Measurements from ENCODE around the gene PTTG1IP.
"Not testable (repeated sequence)": the region's sequence is repeated elsewhere in the genome, so short reads cannot be mapped to it uniquely, and the experiment has no call there.

PTTG1IP gene, protein sequence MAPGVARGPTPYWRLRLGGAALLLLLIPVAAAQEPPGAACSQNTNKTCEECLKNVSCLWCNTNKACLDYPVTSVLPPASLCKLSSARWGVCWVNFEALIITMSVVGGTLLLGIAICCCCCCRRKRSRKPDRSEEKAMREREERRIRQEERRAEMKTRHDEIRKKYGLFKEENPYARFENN

DNA sequence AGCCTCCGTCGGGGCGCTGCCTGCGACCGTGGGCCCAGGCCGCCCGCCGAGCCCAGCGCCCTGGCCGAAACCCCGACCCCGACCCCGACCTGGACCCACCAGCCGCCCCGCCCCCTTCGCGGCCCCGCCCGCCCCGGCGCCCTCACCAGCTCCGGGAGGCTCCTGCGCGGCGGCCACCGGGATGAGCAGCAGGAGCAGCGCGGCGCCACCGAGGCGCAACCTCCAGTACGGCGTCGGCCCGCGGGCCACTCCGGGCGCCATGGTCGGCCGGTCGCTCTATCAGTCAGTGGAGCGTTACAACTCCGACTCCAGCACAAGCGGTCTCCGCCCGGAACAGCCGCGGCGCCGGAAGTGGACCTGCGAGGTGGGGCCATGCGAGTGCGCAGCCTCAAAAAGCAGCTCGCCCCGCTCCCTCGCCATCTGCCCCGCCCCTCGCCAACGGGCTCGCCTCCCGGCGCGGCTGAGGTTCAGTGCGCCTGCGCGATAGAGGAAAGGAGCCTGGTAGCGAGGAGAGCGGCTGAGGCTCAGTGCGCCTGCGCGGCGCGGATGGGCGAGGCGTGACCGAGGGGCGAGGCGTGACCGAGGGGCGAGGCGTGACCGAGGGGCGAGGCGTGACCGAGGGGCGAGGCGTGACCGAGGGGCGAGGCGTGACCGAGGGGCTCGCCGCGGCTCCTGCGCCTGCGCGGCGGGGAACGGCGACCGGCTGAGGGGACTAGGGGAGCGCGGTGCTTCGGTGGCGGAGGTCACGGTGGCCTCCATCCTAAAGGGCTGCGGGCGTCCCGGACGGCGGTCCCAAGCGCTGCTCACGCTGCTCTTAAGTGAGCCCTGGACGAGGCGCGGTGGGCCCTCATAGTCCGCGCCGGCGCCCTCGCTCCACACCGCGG is at the start of gene PTTG1IP:
TSS of gene PTTG1IP (minus strand) at position 335 of the 884 bp plus-strand sequence. CDS start at position 261, 74 bp downstream.
- DNase-seq (ENCODE audit: low read depth in 2 of 3, low spot score in 1 of 3), result peak; percentile 97 to 99 (median 98)

DNA sequence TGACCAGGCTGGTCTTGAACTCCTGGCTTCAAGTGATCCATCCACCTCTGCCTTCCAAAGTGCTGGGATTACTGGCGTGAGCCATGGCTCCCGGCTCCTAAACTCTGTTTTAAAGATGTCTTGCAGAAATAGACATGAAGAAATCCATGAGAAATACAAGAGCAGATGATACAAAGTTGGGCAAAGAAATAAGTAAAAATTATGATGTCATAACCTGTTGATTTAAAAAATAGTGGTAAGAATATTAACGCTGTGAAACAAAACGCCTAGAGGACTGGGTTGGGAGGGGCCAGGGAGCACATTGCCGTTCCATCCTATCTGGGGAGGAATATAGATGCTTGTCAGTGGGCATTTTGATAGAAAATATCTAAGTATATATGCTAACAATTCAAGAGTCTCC is 48.4 kb upstream of the PTTG1IP start:
- no peak for DNase-seq (ENCODE audit: low read depth in 2 of 3, low spot score in 1 of 3)

DNA sequence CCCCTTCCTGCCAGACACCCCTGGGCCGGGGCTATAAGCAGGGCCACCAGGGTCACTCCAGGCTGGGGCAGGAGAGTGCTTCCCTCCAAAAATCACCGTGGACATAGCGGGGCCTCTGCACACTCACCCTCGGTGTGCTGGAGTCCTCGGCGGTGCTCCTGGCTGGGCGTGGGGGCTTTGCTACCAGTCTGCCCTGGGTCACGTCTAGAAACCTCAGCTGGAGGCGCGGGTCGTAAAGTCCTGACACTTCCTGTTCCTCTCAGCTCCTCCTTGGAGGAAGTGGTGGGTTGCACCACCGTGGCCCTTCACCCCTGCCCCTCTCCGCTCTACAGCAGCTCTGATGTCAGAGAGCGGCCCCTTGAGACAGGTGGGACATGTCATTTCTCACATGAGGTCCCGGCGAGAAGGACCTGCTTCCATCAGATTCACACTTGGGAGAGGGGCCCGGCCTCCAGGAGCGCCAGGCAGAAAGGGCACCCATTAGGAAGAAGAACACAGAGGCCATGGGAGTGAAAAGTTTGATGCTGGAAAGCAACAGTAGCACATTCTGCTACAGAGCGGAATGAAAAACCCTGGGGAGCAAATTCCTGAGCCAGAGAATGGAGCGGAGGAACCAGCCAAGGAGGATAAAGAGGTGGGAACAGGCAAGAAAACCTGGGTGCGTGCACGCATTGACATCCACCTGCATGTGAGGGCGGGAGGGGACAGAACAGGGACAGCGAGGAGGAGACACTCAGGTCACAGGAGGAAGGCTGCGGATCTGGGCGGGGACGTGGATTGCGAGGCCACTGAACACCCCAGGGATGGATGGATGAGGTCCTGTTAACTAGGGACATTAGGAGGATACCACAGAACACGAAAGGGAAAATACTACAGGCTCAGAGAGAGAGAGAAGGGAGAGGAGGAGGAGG is 47.5 kb upstream of the PTTG1IP start, which contains the start of gene ITGB2:
TSS of gene ITGB2 (minus strand) at position 206 of the 911 bp plus-strand sequence. CDS start 10,117 bp downstream, outside the sequence.
- peak in 2 of 3 donors; percentile 45 to 57 for DNase-seq (ENCODE audit: low read depth in 2 of 3, low spot score in 1 of 3)

- no peak for DNase-seq (ENCODE audit: low read depth in 2 of 3, low spot score in 1 of 3)
These were observed 46.6 kb upstream of the PTTG1IP start for GRCh38 chr21:44919913-44920693.

DNA sequence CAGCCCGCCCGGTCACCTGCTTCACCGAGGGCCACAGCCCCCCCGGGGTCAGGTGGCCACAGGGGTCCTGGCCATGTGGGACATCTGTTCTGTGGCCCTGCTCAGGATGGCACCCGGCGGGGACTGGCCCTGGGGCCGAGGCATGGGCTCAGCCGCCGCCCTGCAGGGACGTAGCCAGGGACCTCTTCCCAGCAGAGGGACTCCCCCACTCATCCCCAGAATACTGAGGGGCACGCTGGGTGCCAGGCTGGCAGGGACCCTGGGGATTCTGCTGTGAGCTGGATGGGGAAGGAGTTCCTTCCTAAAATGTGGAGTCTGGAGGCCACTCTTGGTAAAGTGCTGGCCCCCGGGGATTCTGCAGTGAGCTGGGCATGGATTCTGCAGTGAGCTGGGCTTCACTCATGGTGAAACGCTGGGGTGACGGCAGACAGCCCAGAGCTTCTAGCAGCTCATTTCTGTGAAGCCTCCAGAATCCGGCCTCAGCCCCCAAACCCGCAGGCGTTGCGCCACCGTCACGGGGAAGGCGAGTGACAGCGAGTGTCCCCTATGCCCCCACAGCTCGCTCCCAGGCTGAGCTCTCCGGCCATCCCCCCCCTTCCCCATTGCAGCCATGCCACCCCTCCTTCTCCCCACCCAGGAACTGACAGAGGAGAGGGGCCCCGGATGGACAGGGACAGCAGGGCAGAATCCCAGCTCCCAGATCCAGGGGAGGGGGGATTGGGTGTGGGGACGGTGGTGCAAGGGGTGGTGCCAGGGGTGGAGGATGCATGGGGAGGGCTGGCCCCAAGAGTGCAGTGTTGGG is 45.8 kb upstream of the PTTG1IP start:
- no peak for DNase-seq (ENCODE audit: low read depth in 2 of 3, low spot score in 1 of 3)

- DNase-seq (ENCODE audit: low read depth in 2 of 3, low spot score in 1 of 3), result no peak
These were observed 45.1 kb upstream of the PTTG1IP start for GRCh38 chr21:44918581-44919033.

DNA sequence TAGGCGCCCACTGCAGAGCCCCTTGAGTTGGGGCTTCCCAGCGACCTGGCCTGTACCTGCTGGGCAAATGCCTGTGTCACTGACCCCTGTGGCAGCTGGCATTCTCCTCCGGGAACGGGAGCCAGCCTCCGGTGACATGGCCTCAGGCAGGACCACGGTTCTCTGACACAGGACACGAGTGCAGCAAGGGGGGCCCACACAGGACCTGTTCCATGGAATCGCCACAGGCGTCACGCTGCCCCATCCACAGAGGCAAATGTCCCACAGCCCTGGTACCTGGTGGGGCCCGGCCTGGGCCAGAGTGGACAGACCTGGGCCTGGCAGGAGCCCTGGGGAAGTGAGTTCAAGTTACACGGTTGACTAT is 44.6 kb upstream of the PTTG1IP start:
- DNase-seq (ENCODE audit: low read depth in 2 of 3, low spot score in 1 of 3), result no peak

- no peak for DNase-seq (ENCODE audit: low read depth in 2 of 3, low spot score in 1 of 3)
These were observed 44.1 kb upstream of the PTTG1IP start for GRCh38 chr21:44917446-44918106.

- DNase-seq (ENCODE audit: low read depth in 2 of 3, low spot score in 1 of 3), result no peak
These were observed 43.5 kb upstream of the PTTG1IP start for GRCh38 chr21:44916965-44917364.

GRCh38 chr21:44914176-44914874 is 40.8 kb upstream of the PTTG1IP start:
- no peak for DNase-seq (ENCODE audit: low read depth in 2 of 3, low spot score in 1 of 3)

DNA sequence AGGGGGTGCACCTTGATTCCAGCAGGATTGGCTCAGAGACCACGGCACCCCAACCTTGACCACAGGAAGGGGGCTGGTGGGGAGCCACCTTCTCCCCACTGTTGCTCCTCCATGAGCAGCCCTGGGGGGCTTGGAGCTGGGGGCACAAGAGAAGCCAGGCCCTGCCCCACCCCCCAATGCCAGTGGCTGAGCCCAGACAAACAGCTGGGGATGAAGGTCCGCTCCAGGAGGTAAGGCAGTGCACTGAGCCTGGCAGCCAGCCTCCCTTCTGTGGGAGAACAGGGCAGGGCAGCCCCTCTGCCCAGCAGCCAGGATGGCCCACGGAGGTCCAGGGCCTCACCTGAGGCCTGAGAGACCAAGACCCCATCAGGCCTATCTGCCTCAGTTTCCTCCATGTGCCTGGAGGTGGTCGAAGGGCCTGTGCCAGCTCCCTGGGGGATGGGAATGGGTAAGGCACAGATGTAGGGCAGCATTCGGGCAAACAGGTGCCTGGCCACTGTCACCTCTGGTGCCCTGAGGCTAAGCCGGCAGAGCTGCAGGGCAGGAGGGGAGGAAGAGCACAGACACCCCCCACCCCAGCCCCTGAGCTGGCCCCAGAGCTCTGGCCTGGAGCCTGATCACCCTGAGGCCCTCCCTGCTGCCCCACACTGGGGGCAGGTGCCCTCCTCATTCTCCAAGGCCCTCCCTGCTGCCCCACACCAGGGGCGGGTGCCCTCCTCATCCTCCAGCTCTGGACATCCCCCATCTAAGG is 40.1 kb upstream of the PTTG1IP start:
- no peak for DNase-seq (ENCODE audit: low read depth in 2 of 3, low spot score in 1 of 3)

- not testable (repeated sequence) for DNase-seq (ENCODE audit: low read depth in 2 of 3, low spot score in 1 of 3)
These were observed 39.3 kb upstream of the PTTG1IP start for GRCh38 chr21:44912506-44913412.

- DNase-seq (ENCODE audit: low read depth in 2 of 3, low spot score in 1 of 3), result no peak
These were observed 38.6 kb upstream of the PTTG1IP start for GRCh38 chr21:44912158-44912473.

DNA sequence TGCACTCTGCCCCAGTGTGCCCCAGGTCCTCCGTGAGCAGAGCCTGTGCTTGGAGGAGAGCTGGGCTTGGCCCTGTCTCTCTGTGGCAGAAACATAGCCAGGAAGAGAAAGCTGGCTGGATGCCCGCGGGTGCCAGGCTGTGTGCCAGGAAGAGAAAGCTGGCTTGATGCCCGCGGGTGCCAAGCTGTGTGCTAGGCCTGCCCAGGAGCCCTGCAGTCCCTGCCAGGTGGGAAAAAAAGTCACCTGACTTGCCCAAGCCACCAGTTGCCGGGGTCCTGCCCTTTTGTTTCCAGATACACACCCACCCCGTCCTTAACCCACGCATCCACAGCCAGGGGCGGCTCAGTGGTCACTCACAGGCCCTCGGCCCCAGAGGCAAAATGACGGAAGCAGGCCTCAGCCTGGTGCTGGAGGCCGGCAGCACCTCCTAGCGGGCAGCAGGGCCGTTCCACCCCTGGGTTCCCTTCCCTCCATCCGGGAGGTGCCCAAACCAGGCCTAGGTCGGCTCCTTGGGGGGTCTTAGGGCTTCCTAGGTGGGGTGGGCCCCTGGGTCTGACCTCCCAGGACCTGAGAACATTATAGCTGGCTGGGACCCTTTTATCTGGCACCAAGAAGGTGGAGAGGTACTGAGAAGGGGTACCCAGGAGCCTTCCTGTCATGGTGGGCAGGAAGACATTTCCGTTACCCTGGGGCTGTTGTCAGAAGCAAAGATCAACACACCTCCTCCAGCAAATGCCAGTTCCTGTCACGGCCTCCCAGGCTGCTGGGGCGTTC is 38.1 kb upstream of the PTTG1IP start:
- DNase-seq (ENCODE audit: low read depth in 2 of 3, low spot score in 1 of 3), result no peak

DNA sequence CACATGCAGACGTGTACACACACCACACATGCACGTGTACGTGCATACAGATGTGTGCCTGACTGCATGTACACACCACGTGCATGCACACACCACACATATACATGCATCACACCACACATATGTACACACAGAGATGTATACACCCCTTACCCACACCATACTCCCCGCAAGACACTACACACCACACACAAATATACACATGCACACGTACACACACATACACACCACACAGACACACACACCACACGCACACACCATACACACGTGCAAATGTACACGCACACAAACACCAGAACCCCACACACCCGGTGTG is 37.5 kb upstream of the PTTG1IP start:
- no peak for DNase-seq (ENCODE audit: low read depth in 2 of 3, low spot score in 1 of 3)

All from stimulated activated CD4-positive, alpha-beta T cell treated with anti-CD3 and anti-CD28 coated beads, Interleukin-12 subunit alpha, Interleukin-12 subunit beta, amount 100 ng/mL, for 48 hours (primary cell).